K562 (cell line): ENCODE results near the gene OPA1.

Source experiments
- CHD2 ChIP-seq: IDR thresholded peaks from 2 replicates; pipeline ENCODE4 v1.6.1; 2011; ENCODE audit warnings: low read depth, low read length
- SREBF2 ChIP-seq: sonication (generic); formaldehyde crosslinking; IDR thresholded peaks from 2 replicates; pipeline ENCODE4 v1.4.0; 2020; ENCODE audit warnings: mild to moderate bottlenecking, missing genetic modification reagents
- TF ChIP-seq, protein P1 (sequence below): sonication (generic); IDR thresholded peaks from 2 replicates; pipeline ENCODE4 v1.6.1; 2016

DNA sequence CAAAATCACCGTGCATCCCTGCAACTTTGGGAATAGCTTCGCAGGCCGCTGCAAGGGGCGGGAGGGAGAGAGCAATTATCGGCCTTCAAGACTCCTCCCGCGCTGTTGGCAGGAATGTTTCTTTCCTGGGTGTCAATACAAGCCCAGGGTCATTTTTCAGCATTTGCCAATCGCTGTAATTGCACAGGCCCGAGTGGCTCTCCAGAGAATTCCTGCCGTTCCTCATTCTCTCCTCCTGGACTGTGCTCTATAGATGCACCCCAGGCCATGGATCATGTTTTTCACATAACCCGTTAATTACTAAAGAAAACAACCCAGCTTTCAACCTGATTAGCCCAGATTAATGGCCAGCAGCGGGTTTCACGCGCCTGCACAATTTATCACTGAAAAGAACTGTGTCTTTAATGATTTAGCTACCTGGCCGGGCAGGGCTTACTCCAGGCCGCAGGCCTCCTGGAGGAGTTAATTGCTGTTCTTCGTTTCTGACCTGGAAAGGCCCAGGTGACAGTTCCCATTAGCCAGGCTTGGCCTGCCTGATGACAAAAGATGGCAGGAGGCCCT lies 144.3 kb downstream of the OPA1 start:
- no peak for TF ChIP-seq CHD2
- no peak for TF ChIP-seq SREBF2 (CRISPR knock-in tag)
- TF ChIP-seq, protein P1, sequence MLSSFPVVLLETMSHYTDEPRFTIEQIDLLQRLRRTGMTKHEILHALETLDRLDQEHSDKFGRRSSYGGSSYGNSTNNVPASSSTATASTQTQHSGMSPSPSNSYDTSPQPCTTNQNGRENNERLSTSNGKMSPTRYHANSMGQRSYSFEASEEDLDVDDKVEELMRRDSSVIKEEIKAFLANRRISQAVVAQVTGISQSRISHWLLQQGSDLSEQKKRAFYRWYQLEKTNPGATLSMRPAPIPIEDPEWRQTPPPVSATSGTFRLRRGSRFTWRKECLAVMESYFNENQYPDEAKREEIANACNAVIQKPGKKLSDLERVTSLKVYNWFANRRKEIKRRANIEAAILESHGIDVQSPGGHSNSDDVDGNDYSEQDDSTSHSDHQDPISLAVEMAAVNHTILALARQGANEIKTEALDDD = no peak
